ENCODE results near the gene FAM120B.

Gene FAM120B

DNA sequence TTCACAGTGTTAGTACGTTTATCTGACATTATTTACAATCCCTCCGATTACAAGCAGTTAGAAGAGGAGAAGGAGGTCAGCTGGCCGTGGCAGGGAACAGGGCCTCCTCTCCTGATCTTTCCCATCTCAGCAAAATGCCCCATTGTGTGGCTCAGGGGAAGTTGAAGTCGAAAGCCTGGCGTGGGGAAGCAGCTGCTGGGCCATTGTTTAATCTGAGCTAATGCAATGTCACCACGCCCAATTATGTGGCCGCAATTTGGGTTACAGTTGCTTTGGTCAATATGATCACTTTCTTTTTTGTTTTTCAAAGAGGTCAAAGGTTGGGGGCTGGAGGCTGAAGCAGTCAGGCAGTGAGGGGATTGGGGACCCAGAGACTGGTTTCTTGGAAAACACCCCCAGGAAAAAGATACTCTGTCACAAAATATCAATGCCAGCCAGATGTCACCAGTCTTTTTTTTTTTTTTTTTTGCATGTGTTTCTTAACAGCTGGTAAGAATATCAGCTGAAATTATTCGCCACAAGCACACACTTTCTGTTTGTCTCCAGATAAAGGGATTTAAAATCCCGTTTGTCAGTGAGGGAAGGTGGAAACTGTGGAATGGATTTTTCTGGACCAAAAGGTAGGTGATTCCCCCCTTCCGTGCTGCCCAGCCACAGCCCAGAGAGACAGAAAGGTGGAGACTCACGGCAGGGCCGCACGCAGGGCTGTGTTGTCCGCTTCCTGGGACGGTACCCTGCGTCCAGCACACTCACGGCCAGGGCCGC is 40.3 kb upstream of the FAM120B start:
- ChIA-PET CTCF (no interaction called here), POLR2A (no interaction called here)
- TF ChIP-seq, protein P1, sequence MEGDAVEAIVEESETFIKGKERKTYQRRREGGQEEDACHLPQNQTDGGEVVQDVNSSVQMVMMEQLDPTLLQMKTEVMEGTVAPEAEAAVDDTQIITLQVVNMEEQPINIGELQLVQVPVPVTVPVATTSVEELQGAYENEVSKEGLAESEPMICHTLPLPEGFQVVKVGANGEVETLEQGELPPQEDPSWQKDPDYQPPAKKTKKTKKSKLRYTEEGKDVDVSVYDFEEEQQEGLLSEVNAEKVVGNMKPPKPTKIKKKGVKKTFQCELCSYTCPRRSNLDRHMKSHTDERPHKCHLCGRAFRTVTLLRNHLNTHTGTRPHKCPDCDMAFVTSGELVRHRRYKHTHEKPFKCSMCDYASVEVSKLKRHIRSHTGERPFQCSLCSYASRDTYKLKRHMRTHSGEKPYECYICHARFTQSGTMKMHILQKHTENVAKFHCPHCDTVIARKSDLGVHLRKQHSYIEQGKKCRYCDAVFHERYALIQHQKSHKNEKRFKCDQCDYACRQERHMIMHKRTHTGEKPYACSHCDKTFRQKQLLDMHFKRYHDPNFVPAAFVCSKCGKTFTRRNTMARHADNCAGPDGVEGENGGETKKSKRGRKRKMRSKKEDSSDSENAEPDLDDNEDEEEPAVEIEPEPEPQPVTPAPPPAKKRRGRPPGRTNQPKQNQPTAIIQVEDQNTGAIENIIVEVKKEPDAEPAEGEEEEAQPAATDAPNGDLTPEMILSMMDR (IDR thresholded peaks at IDR 0.05; ENCODE audit: control extremely low read depth, extremely low read depth, low read depth, missing control alignments), result no peak
- no peak for DNase-seq (ENCODE audit: extremely low spot score)

DNA sequence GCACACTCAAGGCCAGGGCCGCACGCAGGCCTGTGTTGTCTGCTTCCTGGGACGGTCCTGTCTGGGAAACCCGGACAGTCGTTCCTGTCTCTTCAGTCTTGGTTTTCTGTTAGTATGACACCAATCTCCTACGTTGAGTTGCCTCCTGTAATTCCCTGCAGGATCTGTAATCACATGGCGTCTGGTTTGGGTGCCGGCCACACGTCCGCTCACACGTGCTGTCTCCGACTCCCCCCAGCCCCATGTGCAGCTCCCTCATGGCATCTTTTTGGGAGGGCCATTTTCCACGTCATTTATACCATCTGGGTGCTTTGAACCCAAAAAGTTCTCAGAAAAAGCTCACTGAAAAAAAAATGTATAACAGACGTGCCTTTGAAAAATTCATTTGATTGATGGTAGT is 38.9 kb upstream of the FAM120B start:
- DNase-seq (ENCODE audit: extremely low spot score), result no peak
- POLR2A ChIA-PET, result no interaction called here
- CTCF ChIA-PET, result no interaction called here
- TF ChIP-seq, protein P1 (IDR thresholded peaks at IDR 0.05; ENCODE audit: control extremely low read depth, extremely low read depth, low read depth, missing control alignments), result no peak

DNA sequence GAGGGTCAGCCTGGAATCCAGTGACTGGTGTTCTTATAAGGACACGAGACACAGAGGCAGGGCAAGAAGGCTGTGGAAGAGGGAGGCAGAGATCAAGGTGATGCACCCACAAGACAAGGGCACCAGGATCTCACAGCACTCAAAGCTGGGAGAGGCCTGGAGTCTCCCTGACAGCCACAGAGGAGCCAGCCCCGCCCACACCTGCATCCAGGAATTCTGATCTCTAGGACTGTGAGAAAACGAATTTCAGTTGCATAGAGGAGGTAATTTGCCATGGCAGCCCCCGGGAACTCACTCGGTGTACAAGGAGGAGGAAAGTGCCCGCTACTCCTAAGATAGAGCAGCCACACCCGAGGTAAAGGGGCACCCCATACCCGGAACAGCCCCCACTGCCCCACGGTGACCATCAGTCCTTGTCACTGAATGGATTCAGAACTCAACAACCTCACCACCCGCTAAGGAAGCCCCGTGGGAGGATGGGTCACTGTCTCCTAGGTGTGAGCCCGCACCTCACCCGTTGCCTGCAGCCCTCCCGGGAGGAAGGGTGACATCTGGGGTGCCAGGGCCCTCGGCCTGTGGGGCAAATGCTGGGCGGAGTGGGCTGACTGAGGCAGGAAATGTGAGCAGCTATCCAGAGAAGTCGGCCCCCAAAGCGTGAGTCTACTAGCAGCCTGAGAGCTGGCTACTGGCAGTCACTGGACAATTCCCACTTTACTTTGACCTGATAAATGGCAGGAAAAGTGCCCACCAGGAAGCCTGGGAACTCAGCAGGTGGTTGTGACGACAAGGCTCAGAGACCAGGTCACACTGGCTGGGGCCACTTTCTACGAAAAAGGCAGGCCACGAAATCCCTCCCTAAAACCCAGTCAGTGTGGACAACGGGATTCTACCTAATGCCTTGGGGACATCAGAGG is 38.1 kb upstream of the FAM120B start:
- DNase-seq (ENCODE audit: extremely low spot score), result no peak
- POLR2A ChIA-PET, result no interaction called here
- CTCF ChIA-PET, result interaction anchor here (2.3 kb wide), 1 partner anchor 437 kb away, joined by 4 read pairs; no protein-coding TSS in a partner anchor
- TF ChIP-seq, protein P1 (IDR thresholded peaks at IDR 0.05; ENCODE audit: control extremely low read depth, extremely low read depth, low read depth, missing control alignments), result no peak

DNA sequence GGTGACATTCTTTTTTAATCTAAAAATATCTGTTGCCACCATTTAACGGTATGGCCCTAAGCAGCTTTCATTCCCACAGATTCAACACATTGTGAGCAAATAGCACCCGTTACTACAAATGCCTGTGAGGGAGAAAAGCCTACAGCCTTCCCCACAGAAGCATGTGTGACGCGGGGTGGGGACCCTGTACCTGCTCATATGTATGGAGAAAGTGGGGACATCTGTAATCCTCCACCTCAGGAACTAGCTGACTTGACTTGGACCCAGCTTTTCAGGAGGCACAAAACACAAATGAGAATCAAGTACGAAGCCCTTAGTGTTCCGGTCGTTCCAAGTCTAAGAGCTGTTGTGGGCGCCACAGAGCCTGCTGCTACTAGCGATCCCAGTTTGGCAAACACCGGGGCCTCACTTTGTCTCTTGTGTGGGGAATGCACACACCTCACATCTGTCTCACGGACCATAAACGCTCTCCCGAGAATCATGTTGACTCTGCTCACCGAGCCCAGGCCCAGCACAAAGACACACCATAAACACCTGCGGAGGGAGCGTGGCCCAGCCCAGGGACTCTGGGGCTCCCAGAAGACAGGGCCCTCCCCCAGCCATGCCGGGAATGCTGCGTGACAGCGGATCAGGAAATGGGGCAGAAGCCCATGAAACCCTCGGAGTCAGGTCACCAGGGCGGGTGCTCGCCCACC is 37.3 kb upstream of the FAM120B start:
- CTCF ChIA-PET, result interaction anchor here (2.3 kb wide), 1 partner anchor 437 kb away, joined by 4 read pairs; no protein-coding TSS in a partner anchor
- DNase-seq (ENCODE audit: extremely low spot score), result no peak
- POLR2A ChIA-PET, result no interaction called here
- TF ChIP-seq, protein P1 (IDR thresholded peaks at IDR 0.05; ENCODE audit: control extremely low read depth, extremely low read depth, low read depth, missing control alignments), result no peak

DNA sequence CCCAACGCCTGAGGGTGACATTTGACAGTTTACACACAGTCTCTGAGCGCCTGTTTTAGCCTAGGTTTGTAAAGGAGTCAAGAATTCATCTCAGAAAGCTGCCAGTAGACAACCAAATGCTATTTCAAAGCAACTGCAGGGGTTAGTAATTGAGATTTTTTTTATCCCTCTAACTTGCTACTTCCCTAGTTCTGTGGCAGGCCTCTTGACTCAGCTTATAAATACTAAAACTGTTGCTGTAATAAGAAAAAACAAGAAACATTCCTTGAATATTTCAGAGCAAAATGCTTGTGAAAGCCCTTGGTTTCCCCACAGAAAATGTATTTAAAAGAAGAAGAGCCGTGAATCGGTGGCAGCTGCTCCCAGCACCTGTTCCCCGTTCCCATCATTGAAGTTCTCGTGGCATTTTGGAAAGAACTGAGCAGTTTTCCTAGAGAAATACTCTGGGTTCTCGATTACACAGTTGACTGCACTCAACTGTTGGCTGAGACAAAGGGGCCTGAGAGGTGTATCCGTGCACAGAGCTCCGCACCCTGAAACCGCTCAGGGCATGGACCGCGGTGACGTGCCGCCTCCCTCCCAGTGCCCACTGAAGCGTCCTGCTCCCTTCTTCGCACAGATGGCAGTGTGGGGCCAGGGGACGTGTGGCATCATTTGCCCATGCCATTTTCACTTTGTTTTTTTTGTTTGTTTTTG is 36.6 kb upstream of the FAM120B start:
- TF ChIP-seq, protein P1 (IDR thresholded peaks at IDR 0.05; ENCODE audit: control extremely low read depth, extremely low read depth, low read depth, missing control alignments), result no peak
- DNase-seq (ENCODE audit: extremely low spot score), result no peak
- POLR2A ChIA-PET, result no interaction called here
- CTCF ChIA-PET, result interaction anchor here (2.3 kb wide), 1 partner anchor 438 kb away, joined by 4 read pairs; no protein-coding TSS in a partner anchor
